ENCODE measurements around the gene TPST2.

Gene TPST2

DNA sequence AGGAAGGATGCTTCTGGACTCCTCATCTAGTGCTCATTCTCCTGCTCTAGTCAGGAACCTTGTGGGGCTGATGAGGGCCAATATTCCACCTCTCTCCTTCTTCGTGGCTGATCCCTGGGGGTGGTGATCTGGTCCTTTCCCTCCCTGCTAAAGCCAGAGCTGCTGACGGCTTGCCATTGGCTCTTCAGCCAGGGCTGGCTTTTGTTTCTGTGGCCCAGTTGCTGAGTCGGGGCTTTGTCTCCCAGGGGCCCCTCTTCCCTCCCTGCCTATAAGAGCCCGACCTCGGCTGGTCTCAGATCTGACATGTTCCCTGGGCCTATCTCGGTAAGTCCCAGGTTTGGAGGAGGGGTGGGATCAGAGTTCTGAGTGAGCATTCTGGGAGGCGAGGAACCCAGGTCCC, 31.7 kb upstream of the TPST2 start, which contains the start of gene CRYBA4:
Gene CRYBA4, plus strand, starts transcription at position 301 of the 400 bp plus-strand sequence. CDS start 634 bp downstream, outside the sequence.
- Histone ChIP-seq H2AFZ (ENCODE audit: low read length) (no peak within 1 kb of the TSS), H3K9me2 (replicated peaks; ENCODE audit: insufficient read depth, low read length) (no peaks in the 10 kb centered on the region), H3K4me2 (ENCODE audit: low read depth, low read length) (no peak within 1 kb of the TSS), H3K4me1 (ENCODE audit: low read length) (peaks cover 24% of the 10 kb centered on the region), H3K4me3 (ENCODE audit: low read length) (no peak within 1 kb of the TSS), H3K36me3 (replicated peaks; ENCODE audit: insufficient read depth, low read length) (no peaks in the 10 kb centered on the region), H3K79me2 (ENCODE audit: low read length) (0 out of 2 replicates have a peak, but pooled peaks cover under 1% of the 10 kb centered on the region), H3K27ac (ENCODE audit: low read length) (no peak within 1 kb of the TSS), H3F3A (ENCODE audit: insufficient read depth, low read length) (peaks cover 21% of the 10 kb centered on the region), H3K9ac (ENCODE audit: low read length) (no peak within 1 kb of the TSS), H3K9me3 (replicated peaks; ENCODE audit: insufficient read depth, low read length) (no peaks in the 10 kb centered on the region), H3K27me3 (replicated peaks; ENCODE audit: insufficient read depth, low read length) (no peaks in the 10 kb centered on the region), H4K20me1 (ENCODE audit: insufficient read depth, low read length) (no peaks in the 10 kb centered on the region)
- no peak for DNase-seq
- TF ChIP-seq EZH2 (optimal IDR thresholded peaks at IDR 0.05; ENCODE audit: low read depth, low read length) (no peak), EZH2phosphoT487 (IDR thresholded peaks at IDR 0.05; ENCODE audit: low read length) (no peak)
- TF ChIP-seq, protein P1, sequence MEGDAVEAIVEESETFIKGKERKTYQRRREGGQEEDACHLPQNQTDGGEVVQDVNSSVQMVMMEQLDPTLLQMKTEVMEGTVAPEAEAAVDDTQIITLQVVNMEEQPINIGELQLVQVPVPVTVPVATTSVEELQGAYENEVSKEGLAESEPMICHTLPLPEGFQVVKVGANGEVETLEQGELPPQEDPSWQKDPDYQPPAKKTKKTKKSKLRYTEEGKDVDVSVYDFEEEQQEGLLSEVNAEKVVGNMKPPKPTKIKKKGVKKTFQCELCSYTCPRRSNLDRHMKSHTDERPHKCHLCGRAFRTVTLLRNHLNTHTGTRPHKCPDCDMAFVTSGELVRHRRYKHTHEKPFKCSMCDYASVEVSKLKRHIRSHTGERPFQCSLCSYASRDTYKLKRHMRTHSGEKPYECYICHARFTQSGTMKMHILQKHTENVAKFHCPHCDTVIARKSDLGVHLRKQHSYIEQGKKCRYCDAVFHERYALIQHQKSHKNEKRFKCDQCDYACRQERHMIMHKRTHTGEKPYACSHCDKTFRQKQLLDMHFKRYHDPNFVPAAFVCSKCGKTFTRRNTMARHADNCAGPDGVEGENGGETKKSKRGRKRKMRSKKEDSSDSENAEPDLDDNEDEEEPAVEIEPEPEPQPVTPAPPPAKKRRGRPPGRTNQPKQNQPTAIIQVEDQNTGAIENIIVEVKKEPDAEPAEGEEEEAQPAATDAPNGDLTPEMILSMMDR (IDR thresholded peaks at IDR 0.05; ENCODE audit: low read length): no peak

DNA sequence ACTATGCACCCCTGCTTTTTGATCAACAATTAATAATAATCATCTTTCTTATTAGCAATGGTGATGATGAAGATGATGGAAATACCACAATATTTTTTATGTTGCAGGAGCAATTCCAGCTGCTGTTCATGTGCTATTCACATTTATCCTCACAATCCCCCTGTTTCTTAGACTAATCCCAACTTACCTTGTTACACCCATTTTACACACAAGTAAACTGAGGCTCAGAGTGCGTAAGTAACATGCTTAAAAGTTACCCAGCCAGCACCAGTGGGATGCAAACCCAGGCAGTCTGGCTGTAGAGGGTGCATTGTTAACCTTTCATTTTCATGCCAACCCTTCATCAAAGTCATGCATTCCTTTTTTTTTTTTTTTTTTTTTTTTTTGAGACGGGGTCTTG, 30.3 kb upstream of the TPST2 start:
- TF ChIP-seq EZH2 (optimal IDR thresholded peaks at IDR 0.05; ENCODE audit: low read depth, low read length): no peak
- TF ChIP-seq, protein P1 (IDR thresholded peaks at IDR 0.05; ENCODE audit: low read length): no peak
- no peak for TF ChIP-seq EZH2phosphoT487 (IDR thresholded peaks at IDR 0.05; ENCODE audit: low read length)
- H3K4me3 ChIP-seq (ENCODE audit: low read length): no peak overlapping the region
- H3K36me3 ChIP-seq (replicated peaks; ENCODE audit: insufficient read depth, low read length): no peaks in the 10 kb centered on the region
- no peak overlapping the region for H3K4me2 ChIP-seq (ENCODE audit: low read depth, low read length)
- H3K9me2 ChIP-seq (replicated peaks; ENCODE audit: insufficient read depth, low read length): no peaks in the 10 kb centered on the region
- DNase-seq: no peak
- H3F3A ChIP-seq (ENCODE audit: insufficient read depth, low read length): peaks cover 28% of the 10 kb centered on the region
- H3K27ac ChIP-seq (ENCODE audit: low read length): no peak overlapping the region
- no peaks in the 10 kb centered on the region for H3K9me3 ChIP-seq (replicated peaks; ENCODE audit: insufficient read depth, low read length)
- H3K9ac ChIP-seq (ENCODE audit: low read length): no peak overlapping the region
- H3K79me2 ChIP-seq (ENCODE audit: low read length): peaks cover 11% of the 10 kb centered on the region; the same call in 1 of the 2 replicates
- no peak overlapping the region for H2AFZ ChIP-seq (ENCODE audit: low read length)
- no peaks in the 10 kb centered on the region for H3K27me3 ChIP-seq (replicated peaks; ENCODE audit: insufficient read depth, low read length)
- H4K20me1 ChIP-seq (ENCODE audit: insufficient read depth, low read length): no peaks in the 10 kb centered on the region
- H3K4me1 ChIP-seq (ENCODE audit: low read length): peaks cover 35% of the 10 kb centered on the region

DNA sequence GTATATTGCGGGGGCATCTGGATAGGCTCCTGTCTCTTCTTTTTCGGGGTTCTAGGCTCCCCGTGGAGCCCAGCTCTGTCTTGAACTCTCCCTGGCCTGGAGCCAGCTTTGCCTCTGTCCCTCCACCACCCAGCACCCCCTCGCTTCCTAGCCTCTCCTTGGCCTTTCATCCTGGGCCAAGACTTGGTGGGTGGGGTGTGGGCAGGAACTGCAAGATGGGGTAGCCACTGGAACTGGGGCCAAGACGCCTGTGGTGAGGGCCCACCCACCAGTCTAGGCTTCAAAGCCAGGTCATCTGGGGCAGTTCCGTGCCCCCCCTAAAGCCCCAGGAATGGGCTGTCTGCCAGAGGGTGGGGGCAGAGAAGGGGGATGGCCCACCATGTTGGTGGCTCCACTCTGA, 29.6 kb upstream of the TPST2 start:
- H2AFZ ChIP-seq (ENCODE audit: low read length): no peak overlapping the region
- peaks cover 42% of the 10 kb centered on the region for H3K4me1 ChIP-seq (ENCODE audit: low read length)
- no peak overlapping the region for H3K4me2 ChIP-seq (ENCODE audit: low read depth, low read length)
- H3F3A ChIP-seq (ENCODE audit: insufficient read depth, low read length): peaks cover 34% of the 10 kb centered on the region
- no peaks in the 10 kb centered on the region for H4K20me1 ChIP-seq (ENCODE audit: insufficient read depth, low read length)
- H3K9ac ChIP-seq (ENCODE audit: low read length): no peak overlapping the region
- no peaks in the 10 kb centered on the region for H3K9me2 ChIP-seq (replicated peaks; ENCODE audit: insufficient read depth, low read length)
- DNase-seq: no peak
- H3K4me3 ChIP-seq (ENCODE audit: low read length): no peak overlapping the region
- no peaks in the 10 kb centered on the region for H3K27me3 ChIP-seq (replicated peaks; ENCODE audit: insufficient read depth, low read length)
- TF ChIP-seq EZH2phosphoT487 (IDR thresholded peaks at IDR 0.05; ENCODE audit: low read length) (no peak), EZH2 (optimal IDR thresholded peaks at IDR 0.05; ENCODE audit: low read depth, low read length) (no peak)
- TF ChIP-seq, protein P1 (IDR thresholded peaks at IDR 0.05; ENCODE audit: low read length): no peak
- H3K79me2 ChIP-seq (ENCODE audit: low read length): peaks cover 11% of the 10 kb centered on the region; the same call in 1 of the 2 replicates
- no peaks in the 10 kb centered on the region for H3K36me3 ChIP-seq (replicated peaks; ENCODE audit: insufficient read depth, low read length)
- H3K9me3 ChIP-seq (replicated peaks; ENCODE audit: insufficient read depth, low read length): no peaks in the 10 kb centered on the region
- no peak overlapping the region for H3K27ac ChIP-seq (ENCODE audit: low read length)
